ENCODE data around the gene SIN3A. TPM values are rescaled to one million over a fixed set of nuclear protein-coding genes. Genes with fewer than 3 reads are reported as not detected.

The SIN3A gene
- total RNA-seq, 1 donor from 2014 or later, result 16.5 TPM

GRCh38 chr15:75425966-75426500, 25.5 kb downstream of the SIN3A start:
- no peak for TF ChIP-seq CTCF (IDR thresholded peaks at IDR 0.05; ENCODE audit: insufficient read depth, low read length, poor library complexity, severe bottlenecking)
- Histone ChIP-seq H3K27me3 (ENCODE audit: control insufficient read depth, insufficient read depth, low read length) (no peaks in the 10 kb centered on the region), H3K36me3 (ENCODE audit: control insufficient read depth, insufficient read depth, low read length) (peaks cover 1% of the 10 kb centered on the region), H3K4me3 (ENCODE audit: low read depth, low read length) (no peak overlapping the region)
- DNase-seq (ENCODE audit: low read depth), result no peak

DNA sequence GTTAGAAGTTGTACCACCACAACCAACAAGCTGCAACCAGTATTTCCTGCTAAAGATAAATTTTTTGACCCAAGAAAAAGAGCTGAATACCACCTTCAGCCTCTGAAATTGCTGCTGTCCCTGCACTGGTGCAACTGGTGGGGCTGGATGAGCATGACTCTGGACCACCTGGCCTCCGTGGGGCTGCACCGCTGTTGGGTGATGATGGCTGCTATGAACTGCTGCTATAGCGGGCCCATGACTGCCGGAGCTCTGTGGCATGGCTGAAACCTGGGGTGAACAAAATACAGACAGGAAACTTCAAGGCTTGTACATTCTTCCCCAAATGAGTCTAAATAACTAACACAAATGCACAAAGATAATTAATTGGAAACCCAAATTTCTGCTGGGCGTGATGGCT, 28.9 kb downstream of the SIN3A start:
- H3K27me3 ChIP-seq (ENCODE audit: control insufficient read depth, insufficient read depth, low read length), result no peaks in the 10 kb centered on the region
- no peak for TF ChIP-seq CTCF (IDR thresholded peaks at IDR 0.05; ENCODE audit: insufficient read depth, low read length, poor library complexity, severe bottlenecking)
- no peaks in the 10 kb centered on the region for H3K36me3 ChIP-seq (ENCODE audit: control insufficient read depth, insufficient read depth, low read length)
- H3K4me3 ChIP-seq (ENCODE audit: low read depth, low read length), result no peak overlapping the region
- DNase-seq (ENCODE audit: low read depth), result no peak

DNA sequence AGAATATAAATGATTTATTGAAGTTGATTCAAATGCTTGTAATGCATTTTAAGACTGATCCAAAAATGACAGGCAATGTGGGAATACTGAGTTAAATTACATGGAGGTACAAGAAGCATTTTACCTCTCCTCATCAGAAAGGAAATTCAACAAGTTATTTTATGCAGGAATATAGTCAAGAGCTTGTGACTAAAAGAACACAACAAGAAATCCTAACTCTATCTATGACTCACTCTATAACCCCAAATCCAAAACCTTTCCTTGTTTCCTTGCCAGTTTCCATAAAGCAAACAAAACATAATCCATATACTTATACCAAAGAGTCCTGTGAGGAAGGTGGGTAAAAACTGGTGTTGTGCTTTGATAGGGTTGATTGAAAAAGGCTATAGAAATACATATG, 30.8 kb downstream of the SIN3A start:
- H3K36me3 ChIP-seq (ENCODE audit: control insufficient read depth, insufficient read depth, low read length), result no peaks in the 10 kb centered on the region
- no peak for DNase-seq (ENCODE audit: low read depth)
- no peak overlapping the region for H3K4me3 ChIP-seq (ENCODE audit: low read depth, low read length)
- no peaks in the 10 kb centered on the region for H3K27me3 ChIP-seq (ENCODE audit: control insufficient read depth, insufficient read depth, low read length)
- TF ChIP-seq CTCF (IDR thresholded peaks at IDR 0.05; ENCODE audit: insufficient read depth, low read length, poor library complexity, severe bottlenecking), result no peak

GRCh38 chr15:75416584-75416983, 34.9 kb downstream of the SIN3A start:
- no peak overlapping the region for H3K4me3 ChIP-seq (ENCODE audit: low read depth, low read length)
- H3K27me3 ChIP-seq (ENCODE audit: control insufficient read depth, insufficient read depth, low read length), result no peaks in the 10 kb centered on the region
- no peak for DNase-seq (ENCODE audit: low read depth)
- H3K36me3 ChIP-seq (ENCODE audit: control insufficient read depth, insufficient read depth, low read length), result peaks cover 1% of the 10 kb centered on the region
- no peak for TF ChIP-seq CTCF (IDR thresholded peaks at IDR 0.05; ENCODE audit: insufficient read depth, low read length, poor library complexity, severe bottlenecking)

DNA sequence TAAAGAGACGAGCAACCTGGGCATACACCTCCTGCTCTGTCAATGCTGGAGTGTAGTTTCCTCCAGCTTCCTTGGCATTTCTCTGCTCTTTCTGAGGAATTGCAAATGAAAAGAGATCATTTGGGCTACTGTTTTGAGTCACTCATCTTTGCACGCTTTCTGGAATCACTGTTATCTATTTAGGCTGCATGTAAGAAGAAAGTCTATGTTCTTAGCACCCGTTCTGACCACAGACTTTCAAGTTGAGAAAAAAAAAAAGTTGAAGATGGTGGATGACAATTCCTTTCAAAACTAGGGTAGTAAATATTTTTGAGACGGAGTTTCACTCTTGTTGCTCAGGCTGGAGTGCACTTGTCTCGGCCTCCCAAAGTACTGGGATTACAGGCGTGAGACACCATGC, 41.3 kb downstream of the SIN3A start:
- no peaks in the 10 kb centered on the region for H3K27me3 ChIP-seq (ENCODE audit: control insufficient read depth, insufficient read depth, low read length)
- peaks cover 1% of the 10 kb centered on the region for H3K36me3 ChIP-seq (ENCODE audit: control insufficient read depth, insufficient read depth, low read length)
- no peak overlapping the region for H3K4me3 ChIP-seq (ENCODE audit: low read depth, low read length)
- no peak for DNase-seq (ENCODE audit: low read depth)
- no peak for TF ChIP-seq CTCF (IDR thresholded peaks at IDR 0.05; ENCODE audit: insufficient read depth, low read length, poor library complexity, severe bottlenecking)

DNA sequence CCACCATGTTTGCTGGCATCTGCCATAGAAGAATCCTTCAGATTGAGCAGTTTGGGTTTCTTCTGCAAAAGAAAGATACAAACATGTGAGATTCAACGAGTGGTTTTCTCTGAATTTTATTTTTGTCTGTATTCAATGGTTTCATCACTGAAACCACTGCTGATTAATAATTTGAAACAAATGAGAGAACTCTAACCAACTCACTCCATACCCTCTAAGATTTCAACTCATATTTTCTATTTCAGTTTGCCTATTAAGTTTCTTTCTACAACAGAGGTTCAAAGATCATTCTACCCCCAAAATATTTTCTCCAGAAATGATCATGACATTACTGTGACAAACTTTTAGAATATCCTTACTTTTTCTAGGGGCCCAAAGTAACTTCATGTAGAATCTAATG, 44.4 kb downstream of the SIN3A start:
- no peak overlapping the region for H3K4me3 ChIP-seq (ENCODE audit: low read depth, low read length)
- DNase-seq (ENCODE audit: low read depth), result no peak
- no peak for TF ChIP-seq CTCF (IDR thresholded peaks at IDR 0.05; ENCODE audit: insufficient read depth, low read length, poor library complexity, severe bottlenecking)
- no peaks in the 10 kb centered on the region for H3K27me3 ChIP-seq (ENCODE audit: control insufficient read depth, insufficient read depth, low read length)
- no peaks in the 10 kb centered on the region for H3K36me3 ChIP-seq (ENCODE audit: control insufficient read depth, insufficient read depth, low read length)

All from kidney epithelial cell (primary cell).